EH (cell line): ENCODE data around the gene TRAK1.
A peak's percentile ranks its signal among the peaks of the same experiment; 100 is the strongest.
"Not testable (repeated sequence)": the region's sequence is repeated elsewhere in the genome, so short reads cannot be mapped to it uniquely, and the experiment has no call there.

Experiments used
- DNase-seq: peaks from one replicate; pipeline ENCODE4 v3.0.0-alpha.2; 2015; ENCODE audit warnings: low read depth

Gene TRAK1

GRCh38 chr3:42097566-42097946 lies 6.4 kb downstream of the TRAK1 start:
- DNase-seq, result no peak

- no peak for DNase-seq
Observed at GRCh38 chr3:42098171-42098570, 7.0 kb downstream of the TRAK1 start.

GRCh38 chr3:42099020-42099765 lies 8.0 kb downstream of the TRAK1 start:
- DNase-seq, result no peak

- peak; percentile 88 for DNase-seq
Observed at GRCh38 chr3:42101048-42101447, 9.9 kb downstream of the TRAK1 start.

- DNase-seq, result no peak
Observed at GRCh38 chr3:42101481-42101880, 10.3 kb downstream of the TRAK1 start.

GRCh38 chr3:42102571-42102970 lies 11.4 kb downstream of the TRAK1 start:
- DNase-seq, result no peak

GRCh38 chr3:42103921-42104665 lies 12.9 kb downstream of the TRAK1 start:
- not testable (repeated sequence) for DNase-seq

- DNase-seq, result not testable (repeated sequence)
Observed at GRCh38 chr3:42105994-42106393, 14.8 kb downstream of the TRAK1 start.

GRCh38 chr3:42106646-42107045 lies 15.5 kb downstream of the TRAK1 start:
- DNase-seq, result no peak

- no peak for DNase-seq
Observed at GRCh38 chr3:42110631-42111030, 19.5 kb downstream of the TRAK1 start.

GRCh38 chr3:42114130-42114725 lies 23.1 kb downstream of the TRAK1 start:
- no peak for DNase-seq

- peak; percentile 28 for DNase-seq
Observed at GRCh38 chr3:42115215-42115614, 24.1 kb downstream of the TRAK1 start.

- DNase-seq, result no peak
Observed at GRCh38 chr3:42115946-42116345, 24.8 kb downstream of the TRAK1 start.

- DNase-seq, result peak; percentile 50
Observed at GRCh38 chr3:42116466-42116865, 25.3 kb downstream of the TRAK1 start.

- peak; percentile 89 for DNase-seq
Observed at GRCh38 chr3:42117175-42118008, 26.2 kb downstream of the TRAK1 start.

- DNase-seq, result peak; percentile 50
Observed at GRCh38 chr3:42118762-42119361, 27.7 kb downstream of the TRAK1 start.

GRCh38 chr3:42119561-42120355 lies 28.6 kb downstream of the TRAK1 start:
- DNase-seq, result peak; percentile 18

GRCh38 chr3:42120866-42121265 lies 29.7 kb downstream of the TRAK1 start:
- no peak for DNase-seq

- DNase-seq, result peak; percentile 26
Observed at GRCh38 chr3:42122261-42123011, 31.3 kb downstream of the TRAK1 start.

- peak; percentile 61 for DNase-seq
Observed at GRCh38 chr3:42123012-42123581, 31.9 kb downstream of the TRAK1 start.
